Mucosa of rectum (tissue), 2 donors: Measurements from ENCODE around the gene CSF3.
"Not testable (repeated sequence)": the region's sequence is repeated elsewhere in the genome, so short reads cannot be mapped to it uniquely, and the experiment has no call there.

ENCODE experiments used
- H3K27ac ChIP-seq, 2 donors: one replicate each; pipeline ENCODE4 v1.7.0; 2013; ENCODE audit warnings: inconsistent platforms in 2 of 2, low read depth in 2 of 2, low read length in 2 of 2
- H3K27me3 ChIP-seq, 2 donors: one replicate each; pipeline ENCODE4 v1.7.0; 2013; ENCODE audit warnings: low read length in 2 of 2; ENCODE audit not compliant: control insufficient read depth in 2 of 2, insufficient read depth in 2 of 2
- H3K36me3 ChIP-seq, 2 donors: one replicate each; pipeline ENCODE4 v1.7.0; 2013; ENCODE audit warnings: low read length in 2 of 2; ENCODE audit not compliant: control insufficient read depth in 2 of 2, insufficient read depth in 2 of 2
- H3K4me1 ChIP-seq, 2 donors: one replicate each; pipeline ENCODE4 v1.7.0; 2013; ENCODE audit warnings: low read length in 2 of 2, mild to moderate bottlenecking in 1 of 2; ENCODE audit not compliant: control insufficient read depth in 2 of 2, insufficient read depth in 2 of 2
- H3K4me3 ChIP-seq, 2 donors: one replicate each; pipeline ENCODE4 v1.7.0; 2013; ENCODE audit warnings: low read length in 2 of 2
- H3K9ac ChIP-seq, 2 donors: one replicate each; pipeline ENCODE4 v1.7.0; 2013; ENCODE audit warnings: low read length in 2 of 2, low read depth in 1 of 2, mild to moderate bottlenecking in 1 of 2
- H3K9me3 ChIP-seq, 2 donors: one replicate each; pipeline ENCODE4 v1.7.0; 2013; ENCODE audit warnings: low read length in 2 of 2; ENCODE audit not compliant: control insufficient read depth in 2 of 2
- donor health status: healthy.
- donor health status: Normal muscosa, but diverticular disease.

Gene CSF3

GRCh38 chr17:39996800-39997199 is 18.4 kb upstream of the CSF3 start:
- Histone ChIP-seq H3K9me3 (no peaks in the 10 kb centered on the region), H3K9ac (no peak overlapping the region), H3K36me3 (peaks cover 57 to 59% of the 10 kb centered on the region in 2 donors), H3K27ac (no peak overlapping the region), H3K4me1 (peaks cover 4 to 7% of the 10 kb centered on the region in 2 donors), H3K27me3 (no peaks in the 10 kb centered on the region), H3K4me3 (no peak overlapping the region)

GRCh38 chr17:39997543-39997942 is 17.7 kb upstream of the CSF3 start:
- Histone ChIP-seq H3K4me1 (peaks cover 4 to 7% of the 10 kb centered on the region in 2 donors), H3K36me3 (peaks cover 51 to 52% of the 10 kb centered on the region in 2 donors), H3K9me3 (no peaks in the 10 kb centered on the region), H3K9ac (no peak overlapping the region), H3K27me3 (no peaks in the 10 kb centered on the region), H3K27ac (no peak overlapping the region), H3K4me3 (no peak overlapping the region)

- H3K27ac ChIP-seq: no peak overlapping the region
- H3K9me3 ChIP-seq: no peaks in the 10 kb centered on the region
- H3K9ac ChIP-seq: no peak overlapping the region
- H3K36me3 ChIP-seq: peaks cover 36 to 37% of the 10 kb centered on the region in 2 donors
- H3K4me1 ChIP-seq: peaks cover 4 to 7% of the 10 kb centered on the region in 2 donors
- H3K4me3 ChIP-seq: no peak overlapping the region
- H3K27me3 ChIP-seq: no peaks in the 10 kb centered on the region
Measured at GRCh38 chr17:39999067-39999466, 16.2 kb upstream of the CSF3 start.

- Histone ChIP-seq H3K36me3 (peaks cover 25 to 26% of the 10 kb centered on the region in 2 donors), H3K27me3 (no peaks in the 10 kb centered on the region), H3K4me1 (peaks cover 2% of the 10 kb centered on the region in 2 donors), H3K4me3 (no peak overlapping the region), H3K9me3 (no peaks in the 10 kb centered on the region), H3K27ac (no peak overlapping the region), H3K9ac (no peak overlapping the region)
Measured at GRCh38 chr17:40000161-40000560, 15.1 kb upstream of the CSF3 start.

GRCh38 chr17:40001335-40001734 is 13.9 kb upstream of the CSF3 start:
- not testable (repeated sequence) for H3K4me3 ChIP-seq, H3K9ac ChIP-seq, H3K4me1 ChIP-seq, H3K27me3 ChIP-seq, H3K9me3 ChIP-seq, H3K27ac ChIP-seq
- peaks cover 16 to 17% of the 10 kb centered on the region in 2 donors for H3K36me3 ChIP-seq

- Histone ChIP-seq H3K9me3 (no peaks in the 10 kb centered on the region), H3K4me3 (no peak overlapping the region), H3K4me1 (no peaks in the 10 kb centered on the region), H3K27me3 (no peaks in the 10 kb centered on the region), H3K36me3 (no peaks in the 10 kb centered on the region), H3K9ac (no peak overlapping the region), H3K27ac (no peak overlapping the region)
Measured at GRCh38 chr17:40004072-40004471, 11.2 kb upstream of the CSF3 start.

- Histone ChIP-seq H3K36me3 (no peaks in the 10 kb centered on the region), H3K4me1 (no peaks in the 10 kb centered on the region), H3K9me3 (no peaks in the 10 kb centered on the region), H3K4me3 (no peak overlapping the region), H3K27ac (no peak overlapping the region), H3K27me3 (no peaks in the 10 kb centered on the region), H3K9ac (no peak overlapping the region)
Measured at GRCh38 chr17:40004712-40005111, 10.5 kb upstream of the CSF3 start.

GRCh38 chr17:40005520-40005919 is 9.7 kb upstream of the CSF3 start:
- H3K9ac ChIP-seq: no peak overlapping the region
- no peaks in the 10 kb centered on the region for H3K4me1 ChIP-seq
- H3K36me3 ChIP-seq: no peaks in the 10 kb centered on the region
- no peaks in the 10 kb centered on the region for H3K27me3 ChIP-seq
- no peaks in the 10 kb centered on the region for H3K9me3 ChIP-seq
- H3K27ac ChIP-seq: no peak overlapping the region
- no peak overlapping the region for H3K4me3 ChIP-seq

GRCh38 chr17:40010946-40011500 is 4.2 kb upstream of the CSF3 start:
- H3K27ac ChIP-seq, H3K9me3 ChIP-seq, H3K36me3 ChIP-seq, H3K4me3 ChIP-seq, H3K27me3 ChIP-seq, H3K9ac ChIP-seq: not testable (repeated sequence)
- peaks cover 17 to 19% of the 10 kb centered on the region in 2 donors for H3K4me1 ChIP-seq

- not testable (repeated sequence) for H3K27ac ChIP-seq, H3K27me3 ChIP-seq, H3K9me3 ChIP-seq, H3K36me3 ChIP-seq, H3K9ac ChIP-seq, H3K4me3 ChIP-seq
- H3K4me1 ChIP-seq: peaks cover 17 to 19% of the 10 kb centered on the region in 2 donors
Measured at GRCh38 chr17:40012017-40012647, 3.1 kb upstream of the CSF3 start.
